GM19193 (cell line): ENCODE results near the gene NPHP4.

Experiments used
- POLR2A ChIP-seq: IDR thresholded peaks from 4 replicates; pipeline ENCODE4 v1.6.1; 2011; ENCODE audit not compliant: insufficient read depth, insufficient read length; ENCODE audit errors: extremely low read depth

NPHP4 gene

DNA sequence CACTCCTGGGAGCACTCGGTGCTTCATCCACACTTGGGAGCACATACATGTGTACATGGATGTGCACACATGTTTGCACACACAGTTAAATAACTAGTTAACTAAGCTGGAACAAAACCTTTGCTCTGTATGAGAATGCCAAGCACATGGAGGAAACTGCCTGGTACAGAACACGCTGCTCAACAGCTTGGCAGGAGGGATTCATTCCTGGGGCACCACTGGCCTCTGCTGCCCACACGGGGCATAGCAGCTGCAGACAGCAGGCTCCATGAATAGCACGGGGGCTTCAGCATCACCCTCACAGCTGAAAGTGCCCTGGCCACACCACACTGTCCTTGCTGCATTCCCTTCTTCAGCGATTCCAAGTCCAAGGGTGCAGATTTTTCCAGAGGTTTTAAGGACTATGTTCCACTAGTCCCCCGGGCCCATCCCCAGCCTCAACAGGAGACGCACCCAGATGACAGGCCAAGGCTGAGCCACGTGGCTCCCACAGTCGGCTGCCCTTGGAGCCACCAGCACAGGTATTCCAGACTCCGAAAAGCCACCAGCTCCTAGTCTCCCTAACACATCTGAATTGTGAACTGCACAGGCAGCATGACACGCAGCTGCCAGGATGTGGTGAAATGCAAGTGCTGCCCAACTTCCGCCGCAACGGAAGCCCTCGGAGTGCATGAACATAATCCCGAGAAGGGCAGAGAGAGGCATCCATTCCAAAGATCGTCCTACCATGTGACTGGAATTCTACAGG is 16.9 kb downstream of the NPHP4 start:
- no peak for TF ChIP-seq POLR2A

DNA sequence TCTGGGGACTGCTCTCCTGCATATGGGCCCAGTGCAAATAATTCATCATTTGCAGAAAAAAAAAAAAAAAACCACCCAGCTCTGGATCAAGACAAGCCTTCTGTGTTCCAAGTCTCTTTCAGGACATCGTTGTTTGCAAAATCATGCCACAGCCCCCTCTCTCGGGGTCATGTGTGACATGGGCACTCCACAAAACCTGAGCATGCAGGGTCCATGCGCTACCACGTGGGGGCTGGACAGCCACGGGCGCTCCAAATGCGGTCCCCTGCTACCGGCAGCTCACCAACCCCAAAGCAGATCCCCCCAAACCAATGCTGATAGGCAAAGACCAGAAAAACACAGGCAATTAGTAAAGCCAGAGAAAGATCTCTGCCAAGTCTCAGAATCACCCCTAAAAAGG is 17.6 kb downstream of the NPHP4 start:
- no peak for TF ChIP-seq POLR2A

DNA sequence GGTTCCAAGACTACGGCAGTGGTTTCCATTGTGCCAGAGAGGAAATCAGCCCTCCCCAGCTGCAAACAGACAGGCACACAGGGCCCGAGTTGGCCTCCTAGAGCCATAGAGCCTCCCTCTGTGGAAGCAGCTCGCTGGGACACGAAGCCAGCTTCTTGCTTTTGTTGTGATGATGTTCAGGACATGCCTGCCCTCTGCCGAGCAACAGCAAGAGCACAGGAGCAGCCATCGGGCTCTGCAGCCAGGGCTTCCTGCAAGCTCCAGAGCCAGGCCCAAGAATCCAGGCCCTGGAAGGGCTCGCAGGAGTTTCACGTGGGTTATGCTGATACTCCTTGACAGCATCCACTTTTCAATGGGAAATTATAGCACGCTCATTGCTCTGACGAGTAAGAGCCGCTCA is 18.5 kb downstream of the NPHP4 start:
- no peak for TF ChIP-seq POLR2A

DNA sequence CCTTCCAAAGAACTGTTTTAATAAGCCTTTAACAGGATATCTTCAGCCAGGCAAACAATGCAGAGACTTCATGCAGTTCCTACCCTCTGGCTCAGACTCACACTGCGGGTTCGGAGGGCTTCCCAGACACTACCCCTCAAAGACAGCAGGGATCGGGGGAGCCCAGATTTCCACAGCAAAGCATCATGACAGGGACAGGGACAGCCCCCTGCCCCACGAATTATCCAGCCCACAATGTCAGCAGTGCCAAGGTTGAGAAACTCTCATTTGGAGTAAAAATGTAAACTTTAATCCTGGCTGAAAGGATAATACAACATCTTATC is 20.1 kb downstream of the NPHP4 start:
- no peak for TF ChIP-seq POLR2A

DNA sequence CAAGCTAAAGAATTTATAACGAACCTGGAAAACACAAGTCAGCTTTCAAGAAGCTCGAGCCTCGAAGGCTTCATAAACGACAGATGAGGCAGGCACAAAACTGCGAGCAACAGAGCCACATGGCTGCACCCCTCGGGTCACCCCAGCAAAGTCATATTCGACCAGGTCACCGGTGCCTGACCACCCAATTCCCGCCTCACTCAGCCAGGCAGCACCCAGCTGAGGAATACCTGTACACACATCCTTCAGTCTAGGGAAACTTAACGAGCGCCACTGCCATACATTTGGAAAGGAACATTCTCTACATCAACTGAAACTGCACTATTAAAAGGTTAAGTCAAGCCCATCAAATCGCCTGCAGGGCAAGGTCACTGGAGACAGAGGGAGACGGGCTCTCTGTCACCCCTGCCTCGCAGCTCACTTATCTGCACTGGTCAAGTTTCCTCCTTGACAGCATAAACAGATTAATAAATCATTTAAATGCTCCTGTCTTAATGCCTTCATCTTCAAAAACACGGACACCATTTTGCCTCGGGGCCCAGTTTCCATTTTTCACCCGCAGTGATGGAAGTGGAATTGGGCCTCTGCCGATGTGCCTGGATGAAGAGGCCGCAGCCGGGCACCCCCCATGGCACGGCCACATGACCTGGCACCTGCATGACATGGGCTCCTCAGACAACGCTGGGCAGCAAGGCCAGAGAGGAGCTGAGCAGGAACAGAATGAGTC is 20.6 kb downstream of the NPHP4 start:
- no peak for TF ChIP-seq POLR2A

DNA sequence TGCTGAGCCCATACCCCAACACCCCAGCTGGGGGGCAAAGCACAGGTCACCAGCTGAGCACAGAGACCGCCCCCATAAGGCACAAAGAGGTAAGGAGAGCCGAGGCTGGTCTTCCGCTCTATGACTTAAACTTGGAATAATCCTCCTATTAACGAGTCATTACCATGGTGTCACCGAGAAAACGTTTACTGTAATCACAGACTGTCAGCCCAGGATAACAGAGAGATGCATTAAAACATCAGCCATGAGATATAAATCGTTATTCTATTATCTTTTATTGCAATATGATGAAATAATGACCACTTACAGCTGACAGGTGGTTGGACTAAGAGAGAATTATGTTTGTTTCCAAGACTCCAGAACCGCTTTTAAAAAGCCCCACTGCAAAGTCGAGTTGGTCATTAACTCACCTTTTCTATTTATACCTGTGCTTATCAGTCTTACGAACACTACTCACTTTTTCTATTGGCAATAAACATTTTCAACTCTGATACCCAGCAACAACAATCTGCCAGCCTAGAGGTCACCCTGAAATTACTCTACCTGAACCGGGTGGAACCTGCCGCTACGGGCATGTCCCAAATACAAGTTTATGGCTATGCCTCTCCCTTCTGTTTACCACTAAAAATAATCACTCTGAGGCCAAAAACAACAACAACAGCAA is 21.5 kb downstream of the NPHP4 start:
- no peak for TF ChIP-seq POLR2A

DNA sequence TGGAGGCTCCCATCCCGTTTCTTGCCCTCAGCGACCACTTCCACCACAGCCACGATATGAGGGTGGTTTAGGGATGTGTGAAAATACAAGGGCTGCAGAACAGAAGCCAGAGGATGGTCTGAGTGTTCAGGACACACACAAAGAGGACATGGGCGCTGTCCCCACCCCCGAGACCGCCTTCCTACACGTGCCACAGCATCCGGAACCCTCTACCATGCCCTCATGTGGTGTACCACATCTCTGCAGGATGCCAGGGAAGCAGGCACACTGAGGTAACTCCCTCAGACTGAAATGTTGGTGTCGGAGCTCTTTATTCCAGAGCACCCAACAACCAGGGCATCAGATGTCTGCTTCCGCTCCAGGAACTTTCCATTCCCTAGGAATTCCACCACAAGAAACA is 23.1 kb downstream of the NPHP4 start:
- TF ChIP-seq POLR2A = no peak

DNA sequence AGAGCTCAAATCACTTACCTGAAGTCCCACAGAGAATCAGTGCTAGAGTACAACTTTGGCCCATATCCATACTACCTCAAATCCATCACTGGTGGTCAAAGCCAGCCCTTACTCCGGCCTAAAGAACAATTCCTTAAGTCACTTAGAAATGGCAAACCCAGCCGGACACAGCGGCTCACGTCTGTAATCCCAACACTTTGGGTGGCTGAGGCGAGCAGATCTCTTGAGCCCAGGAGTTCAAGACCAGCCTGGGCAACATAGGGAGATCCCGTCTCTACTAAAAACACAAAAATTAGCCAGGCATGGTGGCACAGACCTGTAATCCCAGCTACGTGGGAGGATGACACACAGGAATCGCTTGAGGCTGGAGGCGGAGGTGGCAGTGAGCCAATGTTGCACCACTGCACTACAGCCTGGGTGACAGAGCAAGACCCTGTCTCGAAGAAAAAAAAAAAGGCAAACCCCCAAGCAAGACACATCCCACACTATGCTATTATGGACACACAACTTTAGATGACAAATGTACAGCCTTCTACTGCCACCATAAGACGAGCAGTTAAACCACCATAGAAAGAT is 24.0 kb downstream of the NPHP4 start:
- no peak for TF ChIP-seq POLR2A

DNA sequence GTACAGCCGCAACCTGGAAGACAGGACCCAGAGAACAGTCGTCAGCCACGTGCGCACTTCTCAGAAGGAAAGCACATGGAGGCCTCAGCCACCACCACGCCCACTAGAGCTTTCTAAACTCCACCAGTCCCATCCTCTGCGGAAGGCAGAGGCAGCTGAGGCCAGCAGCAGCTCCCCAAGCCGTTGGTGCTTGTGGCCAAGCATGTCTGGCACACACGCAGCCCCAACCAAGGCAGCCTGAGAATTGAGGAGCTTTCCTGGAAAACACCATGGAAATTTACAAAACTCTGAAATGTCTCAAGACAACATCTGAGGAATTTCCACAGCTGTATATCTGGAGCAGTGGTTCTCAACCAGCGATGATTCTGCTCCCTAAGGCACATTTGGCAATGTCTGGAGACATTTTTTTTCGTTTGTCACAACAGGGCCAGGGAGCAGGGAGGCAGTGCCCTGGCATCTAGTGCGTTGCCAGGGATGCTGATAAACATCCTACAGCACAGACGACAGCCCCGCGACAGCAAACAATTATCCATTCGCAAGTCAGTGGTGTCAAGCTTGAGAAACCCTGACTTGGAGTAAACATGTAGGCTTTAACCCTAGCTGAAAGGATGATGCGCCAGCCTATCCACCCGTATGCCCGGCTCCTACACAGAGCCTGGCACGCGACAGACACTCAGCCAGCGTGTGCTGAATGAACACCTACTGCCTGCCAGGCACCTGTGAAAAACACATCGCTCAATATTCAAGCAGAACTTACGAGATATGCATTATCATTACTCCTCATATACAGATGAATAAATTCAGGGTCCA is 24.7 kb downstream of the NPHP4 start:
- no peak for TF ChIP-seq POLR2A

DNA sequence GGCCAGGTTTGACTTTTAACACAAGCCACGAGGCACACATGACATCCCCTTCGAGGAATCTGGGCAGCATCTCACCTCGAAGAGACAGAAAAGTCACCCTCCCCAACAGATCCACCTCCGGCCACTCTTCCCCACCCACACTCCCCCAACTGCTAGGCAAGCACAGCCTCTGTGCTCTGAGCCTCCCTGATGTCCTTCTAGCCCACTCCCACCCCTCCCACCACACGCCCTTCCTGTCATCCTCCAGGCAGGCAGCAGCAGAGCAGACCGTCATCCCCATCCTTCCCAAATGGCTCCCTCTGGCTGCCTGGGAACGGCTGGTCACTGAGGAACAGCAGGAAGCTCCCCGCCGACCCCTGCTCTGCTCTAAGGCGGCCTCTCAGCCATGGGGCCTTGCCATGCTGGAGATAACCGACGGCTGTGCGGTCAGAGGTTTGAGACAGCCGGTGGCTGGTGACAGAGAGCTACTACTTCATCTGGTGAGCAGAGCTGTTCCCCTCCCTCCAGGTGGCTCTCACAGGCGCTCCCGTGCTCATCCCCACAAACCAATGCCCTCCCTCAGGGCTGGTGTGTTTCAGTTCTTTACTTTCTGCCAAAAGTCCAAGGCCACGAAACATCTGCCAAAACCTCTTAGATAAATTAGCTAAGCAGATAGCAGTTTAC is 25.6 kb downstream of the NPHP4 start:
- TF ChIP-seq POLR2A = no peak

DNA sequence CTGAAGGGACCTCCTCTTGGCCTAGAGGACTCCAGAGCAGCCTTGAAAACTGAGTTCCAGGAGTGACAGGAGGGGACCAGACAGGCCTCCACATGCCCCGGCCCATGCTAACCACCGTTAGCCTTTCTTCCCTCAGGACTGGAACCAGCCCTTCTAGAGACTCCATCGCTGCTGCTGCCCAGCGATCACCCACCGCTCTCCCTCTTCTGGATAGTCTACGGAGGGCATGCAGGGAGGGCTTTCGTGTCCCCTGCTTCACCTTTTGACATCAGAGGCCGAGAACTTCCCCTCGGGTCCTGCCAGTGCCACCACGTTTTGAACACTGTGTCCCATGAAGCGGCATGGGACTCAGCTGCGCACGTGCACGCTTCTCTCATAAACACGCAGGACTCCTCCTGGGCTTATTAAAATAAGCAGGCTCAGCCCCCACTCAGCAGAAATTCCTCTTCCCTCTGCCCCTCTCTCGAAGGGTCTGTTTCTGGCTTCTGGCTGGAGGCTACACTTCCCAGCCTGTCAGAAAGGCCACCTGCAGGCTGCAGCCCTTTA is 26.6 kb downstream of the NPHP4 start:
- TF ChIP-seq POLR2A = no peak

DNA sequence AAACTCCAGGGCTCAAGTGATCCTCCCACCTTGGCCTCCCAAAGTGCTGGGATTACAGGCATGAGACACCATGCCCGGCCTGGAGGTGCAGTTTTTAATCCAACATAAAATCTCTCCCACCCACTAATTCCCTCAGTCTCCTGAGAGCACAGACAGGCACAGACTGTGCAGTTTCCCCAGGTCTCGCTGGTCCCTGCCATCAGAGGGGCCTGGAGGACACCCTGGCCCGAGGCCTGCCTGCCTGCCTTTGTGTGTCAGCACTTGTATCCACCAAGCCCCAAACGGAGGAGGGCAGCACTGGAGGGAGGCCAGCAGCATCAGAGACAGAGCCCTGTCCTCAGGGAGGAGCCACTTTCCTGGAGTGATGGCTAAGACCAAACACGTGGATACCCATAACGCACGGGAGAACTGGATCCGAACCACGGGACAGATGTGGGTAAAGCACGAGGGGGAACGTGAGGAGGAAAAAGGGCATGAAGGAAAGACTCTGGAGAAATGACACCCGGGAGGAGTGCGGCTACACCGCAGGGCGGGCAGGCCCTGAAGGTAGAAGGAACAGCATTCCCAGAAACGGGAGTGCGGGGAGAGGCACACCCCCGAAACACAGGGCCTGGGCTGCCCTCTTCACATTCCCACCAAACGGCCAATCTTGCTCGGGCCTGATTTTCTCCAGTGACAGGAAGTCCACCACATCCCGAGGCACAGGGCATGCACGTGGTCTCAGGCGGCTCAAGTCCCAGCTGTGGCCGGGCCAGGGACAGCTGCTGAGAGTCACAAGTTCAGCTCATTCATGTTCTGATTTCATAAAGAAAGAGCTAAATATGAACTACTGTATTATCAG is 29.7 kb downstream of the NPHP4 start:
- TF ChIP-seq POLR2A = no peak

DNA sequence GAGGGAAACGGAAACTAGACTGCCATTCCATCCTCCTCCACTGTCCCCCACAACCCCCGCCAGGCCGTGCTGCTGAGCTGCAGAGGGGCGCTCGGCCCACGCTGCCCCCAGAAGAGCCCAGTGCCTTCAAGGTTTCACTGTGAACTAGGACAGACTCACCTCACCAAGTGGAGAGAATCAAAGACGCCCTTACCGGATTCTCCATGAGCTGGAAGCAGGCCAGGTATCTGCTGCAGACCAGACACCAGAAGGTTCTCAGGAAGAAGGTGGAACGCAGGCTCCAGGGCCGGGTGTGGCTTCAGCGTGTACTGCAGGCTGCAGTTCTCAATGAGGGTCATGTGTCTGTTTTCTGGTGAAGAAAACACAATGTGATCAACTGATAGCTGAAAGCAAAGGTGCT is 30.6 kb downstream of the NPHP4 start:
- no peak for TF ChIP-seq POLR2A
